GM18511 (cell line): Measurements from ENCODE around the gene DST.
"Not testable (repeated sequence)": the region's sequence is repeated elsewhere in the genome, so short reads cannot be mapped to it uniquely, and the experiment has no call there.

Experiments used
- ATAC-seq: cut with Tn5 transposase; IDR thresholded peaks from one replicate; pipeline ENCODE4 v1.9.1; 2021; ENCODE audit warnings: mild to moderate bottlenecking, moderate library complexity; ENCODE audit not compliant: unreplicated experiment

DST gene

GRCh38 chr6:56572788-56573471, 69.8 kb downstream of the DST start:
- no peak for ATAC-seq

GRCh38 chr6:56571605-56572004, 71.1 kb downstream of the DST start:
- no peak for ATAC-seq

GRCh38 chr6:56570413-56571359, 72.0 kb downstream of the DST start:
- ATAC-seq = peak; percentile 86

- ATAC-seq = no peak
These were observed 75.2 kb downstream of the DST start for GRCh38 chr6:56567501-56567900.

- not testable (repeated sequence) for ATAC-seq
These were observed 80.0 kb downstream of the DST start for GRCh38 chr6:56562730-56563129.

GRCh38 chr6:56556751-56557540, 85.7 kb downstream of the DST start:
- ATAC-seq = no peak

- no peak for ATAC-seq
These were observed 87.2 kb downstream of the DST start for GRCh38 chr6:56555438-56555872.

GRCh38 chr6:56552187-56553130, 90.2 kb downstream of the DST start:
- ATAC-seq = no peak

- ATAC-seq = no peak
These were observed 91.1 kb downstream of the DST start for GRCh38 chr6:56551409-56552120.

GRCh38 chr6:56550301-56550700, 92.4 kb downstream of the DST start:
- ATAC-seq = no peak

GRCh38 chr6:56549014-56549413, 93.7 kb downstream of the DST start:
- peak; percentile 49 for ATAC-seq

- ATAC-seq = no peak
These were observed 95.0 kb downstream of the DST start for GRCh38 chr6:56547687-56548086.

- peak; percentile 94 for ATAC-seq
These were observed 100.0 kb downstream of the DST start for GRCh38 chr6:56542364-56543331.

- no peak for ATAC-seq
These were observed 100.8 kb downstream of the DST start for GRCh38 chr6:56541741-56542360.

- no peak for ATAC-seq
These were observed 101.6 kb downstream of the DST start for GRCh38 chr6:56541030-56541600.

- no peak for ATAC-seq
These were observed 102.3 kb downstream of the DST start for GRCh38 chr6:56540232-56541029.
